Peyer's patch (tissue), 4 donors: ENCODE measurements around the gene KRTAP19-1. TPM values are rescaled to one million over a fixed set of nuclear protein-coding genes. Genes with fewer than 3 reads are reported as not detected.

Experiments
- DNase-seq, 3 donors: peaks; one replicate each; pipeline ENCODE4 v3.0.0-alpha.2; 2017 to 2019
- H3K27ac ChIP-seq, 4 donors: fragments of 200-600 bp; sonication (generic); one replicate each; pipeline ENCODE4 v1.5.1; 2016 to 2019
- H3K27me3 ChIP-seq, 2 donors: fragments of 200-600 bp; sonication (generic); one replicate each; pipeline ENCODE4 v1.5.1; 2019
- H3K36me3 ChIP-seq, 3 donors: fragments of 200-600 bp; sonication (generic); one replicate each; pipeline ENCODE4 v1.5.1; 2016 to 2019
- H3K4me1 ChIP-seq, 4 donors: fragments of 200-600 bp; sonication (generic); one replicate each; pipeline ENCODE4 v1.5.1; 2016 to 2019
- H3K4me3 ChIP-seq, 4 donors: fragments of 200-600 bp; sonication (generic); 1 replicate in 3 of 4; 2 replicates in 1 of 4; pipeline ENCODE4 v1.5.1; 2016 to 2019; ENCODE audit warnings: mild to moderate bottlenecking in 1 of 4
- H3K9me3 ChIP-seq, 4 donors: fragments of 200-600 bp; sonication (generic); one replicate each; pipeline ENCODE4 v1.5.1; 2016 to 2019; ENCODE audit warnings: mild to moderate bottlenecking in 1 of 4
- CTCF ChIP-seq, 6 experiments: fragments of 450-650 bp in 4 of 6; fragments of 200-600 bp in 2 of 6; sonication (generic) in 1 of 6; IDR thresholded peaks; one replicate each; pipeline ENCODE4 v1.5.1; 2017 to 2019; ENCODE audit warnings: antibody characterized with exemption in 6 of 6, mild to moderate bottlenecking in 3 of 6, moderate library complexity in 1 of 6
- POLR2A ChIP-seq, 2 donors: fragments of 450-650 bp; IDR thresholded peaks; one replicate each; pipeline ENCODE4 v1.5.1; 2017; ENCODE audit warnings: antibody characterized with exemption in 2 of 2, mild to moderate bottlenecking in 2 of 2, moderate library complexity in 2 of 2
- small RNA-seq, 2 donors: library from RNA; depleted of rRNA; stranded (forward); fragments of <200 nt; gene quantifications; one replicate each; pipeline ENCODE3, GENCODE V24; 2016
- total RNA-seq, 4 donors: library from RNA; depleted of rRNA; stranded (reverse); fragments of >200 nt; gene quantifications; one replicate each; pipeline ENCODE4 v1.1.0, GENCODE V29; 2016

Gene KRTAP19-1
- total RNA-seq, 4 donors from 2014 or later = not detected

DNA sequence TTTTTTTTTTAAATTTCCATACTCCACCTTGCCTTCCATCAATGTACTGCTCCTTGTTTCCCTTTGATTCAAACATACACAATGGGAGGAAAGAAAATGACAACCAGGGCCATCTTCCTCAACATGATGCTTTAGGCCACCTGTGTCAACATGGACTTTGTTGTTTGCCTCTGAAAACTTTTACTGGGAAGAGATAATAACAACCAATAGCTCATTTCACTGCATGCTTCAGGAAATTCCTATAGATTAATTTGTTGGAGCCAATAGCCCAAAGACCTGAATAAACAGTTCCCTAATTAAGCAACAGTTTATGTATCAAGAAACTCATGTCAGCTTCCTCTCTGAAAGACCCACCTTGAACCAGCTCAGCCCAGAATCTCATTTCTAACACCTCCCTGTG, 36.9 kb downstream of the KRTAP19-1 start:
- H3K4me3 ChIP-seq = no peak overlapping the region
- DNase-seq = no peak
- H3K4me1 ChIP-seq = no peaks in the 10 kb centered on the region
- TF ChIP-seq CTCF (IDR thresholded peaks at IDR 0.05) = no peak
- TF ChIP-seq POLR2A (IDR thresholded peaks at IDR 0.05) = no peak
- no peaks in the 10 kb centered on the region for H3K9me3 ChIP-seq
- no peaks in the 10 kb centered on the region for H3K27me3 ChIP-seq
- H3K36me3 ChIP-seq = no peaks in the 10 kb centered on the region
- no peak overlapping the region for H3K27ac ChIP-seq

DNA sequence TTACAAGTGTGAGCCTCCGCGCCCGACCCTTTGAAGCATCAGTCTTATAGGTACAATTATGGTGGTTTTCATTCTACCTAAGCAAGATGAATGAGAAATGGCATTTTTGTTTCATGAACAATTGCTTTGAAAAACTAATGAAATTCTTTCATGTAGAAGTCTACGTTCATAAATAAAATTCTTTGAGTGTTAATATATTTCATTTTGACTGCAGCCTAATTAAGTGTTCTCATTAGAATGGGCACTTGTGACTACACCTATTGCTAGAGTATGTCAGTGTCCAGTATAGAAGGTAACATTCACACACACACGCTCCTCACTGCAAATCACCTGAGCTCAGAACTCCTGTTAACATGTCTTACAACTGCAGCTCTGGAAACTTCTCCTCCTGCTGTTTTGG, 40.2 kb downstream of the KRTAP19-1 start, which contains the start of gene KRTAP15-1:
KRTAP15-1 (plus strand) TSS at position 301 of the 400 bp plus-strand sequence; CDS start at position 354, 53 bp downstream.
- Histone ChIP-seq H3K27ac (no peak within 1 kb of the TSS), H3K9me3 (no peaks in the 10 kb centered on the region), H3K36me3 (no peaks in the 10 kb centered on the region), H3K4me1 (no peaks in the 10 kb centered on the region), H3K27me3 (no peaks in the 10 kb centered on the region), H3K4me3 (no peak within 1 kb of the TSS)
- DNase-seq = no peak
- TF ChIP-seq CTCF (IDR thresholded peaks at IDR 0.05) (no peak), POLR2A (IDR thresholded peaks at IDR 0.05) (no peak)

DNA sequence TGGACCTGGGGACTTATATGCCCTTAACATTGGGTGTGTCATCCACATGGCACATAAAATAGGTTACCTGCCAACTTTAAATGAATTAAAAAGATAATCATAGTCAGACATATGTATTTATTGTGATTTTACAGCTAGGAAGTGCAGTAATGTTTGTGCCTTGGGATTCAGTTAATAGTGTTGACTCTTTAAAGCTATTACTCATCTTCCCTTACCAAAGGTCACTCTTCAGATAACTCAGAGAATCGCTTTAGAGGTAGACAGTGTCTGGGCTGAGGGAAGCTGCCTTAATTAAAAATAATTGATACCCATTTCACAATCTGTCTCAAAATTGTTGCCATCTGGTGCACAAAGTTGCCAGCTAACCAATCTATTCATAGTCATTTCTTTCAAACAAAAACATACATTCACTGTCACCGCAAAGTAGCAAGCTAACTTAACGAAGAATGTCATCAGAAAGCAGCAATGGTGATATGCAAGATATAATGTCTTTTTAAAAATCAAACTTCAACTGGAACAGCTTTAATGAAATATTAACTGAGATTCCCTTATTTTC, 43.1 kb downstream of the KRTAP19-1 start:
- no peak for DNase-seq
- no peaks in the 10 kb centered on the region for H3K9me3 ChIP-seq
- no peak overlapping the region for H3K27ac ChIP-seq

DNA sequence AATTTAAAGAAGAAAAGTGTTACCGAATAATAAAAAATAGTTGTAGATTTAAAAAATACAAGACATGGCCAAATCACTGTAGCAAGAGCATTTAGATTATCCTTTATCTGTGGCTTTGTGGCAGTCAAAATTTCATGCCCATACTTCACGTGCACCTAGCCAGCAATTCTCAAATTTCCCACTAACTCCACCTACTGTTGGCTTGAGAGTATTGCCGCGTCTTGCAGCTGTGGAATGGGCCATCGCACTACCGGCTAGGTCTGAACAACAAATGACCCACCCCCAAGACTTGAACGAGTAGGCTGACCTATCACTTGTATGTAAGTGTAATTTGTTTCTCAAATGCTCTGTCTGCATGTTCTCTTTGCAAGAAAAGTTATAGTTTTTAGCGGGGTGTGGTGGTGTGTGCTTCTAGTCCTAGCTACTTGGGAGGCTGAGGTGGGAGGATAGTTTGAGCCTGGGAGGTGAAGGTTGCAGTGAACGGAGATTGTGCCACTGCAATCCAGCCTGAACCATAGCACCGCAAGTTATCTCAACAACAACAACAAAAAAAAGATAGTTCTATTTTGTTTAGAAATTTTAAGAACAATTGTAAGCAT, 46.0 kb downstream of the KRTAP19-1 start:
- Histone ChIP-seq H3K4me1 (no peaks in the 10 kb centered on the region), H3K4me3 (no peak overlapping the region), H3K27me3 (no peaks in the 10 kb centered on the region), H3K27ac (no peak overlapping the region), H3K9me3 (no peaks in the 10 kb centered on the region), H3K36me3 (no peaks in the 10 kb centered on the region)
- TF ChIP-seq CTCF (IDR thresholded peaks at IDR 0.05) (peak in 4 of 6 experiments; percentile 25 to 36 (median 28)), POLR2A (IDR thresholded peaks at IDR 0.05) (no peak)
- DNase-seq = no peak

More for the DNA sequence above, 43.1 kb downstream of the KRTAP19-1 start:
- TF ChIP-seq CTCF (IDR thresholded peaks at IDR 0.05) (no peak), POLR2A (IDR thresholded peaks at IDR 0.05) (no peak)
- Histone ChIP-seq H3K4me3 (no peak overlapping the region), H3K4me1 (no peaks in the 10 kb centered on the region), H3K36me3 (no peaks in the 10 kb centered on the region), H3K27me3 (no peaks in the 10 kb centered on the region)

- H3K9me3 ChIP-seq = no peaks in the 10 kb centered on the region
- H3K27ac ChIP-seq = no peak within 1 kb of the TSS
- H3K4me3 ChIP-seq = no peak within 1 kb of the TSS
- no peaks in the 10 kb centered on the region for H3K27me3 ChIP-seq
- TF ChIP-seq POLR2A (IDR thresholded peaks at IDR 0.05) (no peak), CTCF (IDR thresholded peaks at IDR 0.05) (no peak)
- H3K36me3 ChIP-seq = no peaks in the 10 kb centered on the region
- H3K4me1 ChIP-seq = no peaks in the 10 kb centered on the region
- DNase-seq = no peak
Measured at GRCh38 chr21:30430170-30430655, 50.0 kb downstream of the KRTAP19-1 start, which contains the start of gene KRTAP13-4. Gene KRTAP13-4, plus strand, starts transcription at chr21:30430220. Its CDS starts 56 bp downstream, at chr21:30430276.

Small RNA genes within 50 kb of the gene (small RNA-seq; reads per million reads assigned to genes)
- 0 reads per million in 2 donors for gene AP000567.1
- gene KRTAP19-10P = 0 reads per million in 2 donors
- 0 reads per million in 2 donors for gene KRTAP19-9P

Other genes starting within 250 kb of the KRTAP19-1 start
- gene KRTAP24-1, start 197.4 kb downstream of the KRTAP19-1 start, total RNA-seq = not detected
- gene KRTAP25-1, start 190.9 kb downstream of the KRTAP19-1 start, total RNA-seq = not detected
- gene KRTAP26-1, start 160.1 kb downstream of the KRTAP19-1 start, total RNA-seq = not detected
- not detected for gene KRTAP27-1, start 142.7 kb downstream of the KRTAP19-1 start, total RNA-seq
- gene KRTAP23-1, start 131.8 kb downstream of the KRTAP19-1 start, total RNA-seq = not detected
- not detected for gene KRTAP13-2, start 108.1 kb downstream of the KRTAP19-1 start, total RNA-seq
- not detected for gene KRTAP13-1, start 84.3 kb downstream of the KRTAP19-1 start, total RNA-seq
- gene KRTAP13-3, start 54.4 kb downstream of the KRTAP19-1 start, total RNA-seq = not detected
- not detected for gene KRTAP13-4, start 50.1 kb downstream of the KRTAP19-1 start, total RNA-seq
- not detected for gene KRTAP15-1, start 40.1 kb downstream of the KRTAP19-1 start, total RNA-seq
- not detected for gene KRTAP19-2, start 7.1 kb upstream of the KRTAP19-1 start, total RNA-seq
- gene KRTAP19-3, start 11.6 kb upstream of the KRTAP19-1 start, total RNA-seq = not detected
- gene KRTAP19-4, start 16.8 kb upstream of the KRTAP19-1 start, total RNA-seq = not detected
- gene KRTAP19-5, start 21.8 kb upstream of the KRTAP19-1 start, total RNA-seq = not detected
- not detected for gene KRTAP19-6, start 61.5 kb upstream of the KRTAP19-1 start, total RNA-seq
- gene KRTAP19-7, start 80.9 kb upstream of the KRTAP19-1 start, total RNA-seq = not detected
- gene KRTAP22-2, start 110.0 kb upstream of the KRTAP19-1 start, total RNA-seq = not detected
- gene KRTAP6-3, start 112.1 kb upstream of the KRTAP19-1 start, total RNA-seq = not detected
- not detected for gene KRTAP6-2, start 118.5 kb upstream of the KRTAP19-1 start, total RNA-seq
- not detected for gene KRTAP22-1, start 120.7 kb upstream of the KRTAP19-1 start, total RNA-seq
- gene KRTAP6-1, start 133.6 kb upstream of the KRTAP19-1 start, total RNA-seq = not detected
- gene KRTAP20-1, start 136.1 kb upstream of the KRTAP19-1 start, total RNA-seq = not detected
- not detected for gene KRTAP20-4, start 140.3 kb upstream of the KRTAP19-1 start, total RNA-seq
- gene KRTAP20-2, start 154.8 kb upstream of the KRTAP19-1 start, total RNA-seq = not detected
- not detected for gene KRTAP20-3, start 162.5 kb upstream of the KRTAP19-1 start, total RNA-seq
- gene KRTAP21-3, start 238.4 kb upstream of the KRTAP19-1 start, total RNA-seq = not detected